Measurements from ENCODE around the gene SLC16A2. TPM values are rescaled to one million over a fixed set of nuclear protein-coding genes. Genes with fewer than 3 reads are reported as not detected.

SLC16A2 gene
- total and polyA plus RNA-seq, 10 of the 15 experiments (the other 5 are each of a cell fraction or from before 2014, with no cell fraction given) = 0.08 to 0.13 TPM; not detected in 8

DNA sequence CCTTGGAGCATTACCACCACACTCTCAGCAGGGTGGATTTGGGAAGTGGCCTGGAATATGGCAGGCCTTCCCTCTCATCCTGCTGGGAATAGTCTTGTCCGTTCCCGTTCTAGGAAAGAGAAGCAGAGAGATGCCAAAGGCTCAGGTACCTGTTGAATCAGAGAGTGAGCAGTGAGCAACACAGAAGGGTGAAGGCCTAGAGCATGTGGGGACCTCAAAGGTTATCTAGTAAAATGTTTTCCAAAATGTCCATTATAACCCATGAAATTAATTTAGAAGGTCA, 30.8 kb downstream of the SLC16A2 start (continued):
- TF ChIP-seq, protein P1, sequence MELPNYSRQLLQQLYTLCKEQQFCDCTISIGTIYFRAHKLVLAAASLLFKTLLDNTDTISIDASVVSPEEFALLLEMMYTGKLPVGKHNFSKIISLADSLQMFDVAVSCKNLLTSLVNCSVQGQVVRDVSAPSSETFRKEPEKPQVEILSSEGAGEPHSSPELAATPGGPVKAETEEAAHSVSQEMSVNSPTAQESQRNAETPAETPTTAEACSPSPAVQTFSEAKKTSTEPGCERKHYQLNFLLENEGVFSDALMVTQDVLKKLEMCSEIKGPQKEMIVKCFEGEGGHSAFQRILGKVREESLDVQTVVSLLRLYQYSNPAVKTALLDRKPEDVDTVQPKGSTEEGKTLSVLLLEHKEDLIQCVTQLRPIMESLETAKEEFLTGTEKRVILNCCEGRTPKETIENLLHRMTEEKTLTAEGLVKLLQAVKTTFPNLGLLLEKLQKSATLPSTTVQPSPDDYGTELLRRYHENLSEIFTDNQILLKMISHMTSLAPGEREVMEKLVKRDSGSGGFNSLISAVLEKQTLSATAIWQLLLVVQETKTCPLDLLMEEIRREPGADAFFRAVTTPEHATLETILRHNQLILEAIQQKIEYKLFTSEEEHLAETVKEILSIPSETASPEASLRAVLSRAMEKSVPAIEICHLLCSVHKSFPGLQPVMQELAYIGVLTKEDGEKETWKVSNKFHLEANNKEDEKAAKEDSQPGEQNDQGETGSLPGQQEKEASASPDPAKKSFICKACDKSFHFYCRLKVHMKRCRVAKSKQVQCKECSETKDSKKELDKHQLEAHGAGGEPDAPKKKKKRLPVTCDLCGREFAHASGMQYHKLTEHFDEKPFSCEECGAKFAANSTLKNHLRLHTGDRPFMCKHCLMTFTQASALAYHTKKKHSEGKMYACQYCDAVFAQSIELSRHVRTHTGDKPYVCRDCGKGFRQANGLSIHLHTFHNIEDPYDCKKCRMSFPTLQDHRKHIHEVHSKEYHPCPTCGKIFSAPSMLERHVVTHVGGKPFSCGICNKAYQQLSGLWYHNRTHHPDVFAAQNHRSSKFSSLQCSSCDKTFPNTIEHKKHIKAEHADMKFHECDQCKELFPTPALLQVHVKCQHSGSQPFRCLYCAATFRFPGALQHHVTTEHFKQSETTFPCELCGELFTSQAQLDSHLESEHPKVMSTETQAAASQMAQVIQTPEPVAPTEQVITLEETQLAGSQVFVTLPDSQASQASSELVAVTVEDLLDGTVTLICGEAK (IDR thresholded peaks at IDR 0.05; ENCODE audit: borderline replicate concordance) = no peak
- no peak for TF ChIP-seq GATAD2B (conservative IDR thresholded peaks at IDR 0.05; ENCODE audit: low read depth)
- no peak for TF ChIP-seq MEF2A (IDR thresholded peaks at IDR 0.05; ENCODE audit: insufficient read depth, low read depth, low read length)
- no peak for TF ChIP-seq TAF1 (IDR thresholded peaks at IDR 0.05; ENCODE audit: borderline replicate concordance, low read depth, low read length)
- TF ChIP-seq CHD1 (IDR thresholded peaks at IDR 0.05; ENCODE audit: low read depth, low read length) = no peak
- no peak for TF ChIP-seq SMAD1 (IDR thresholded peaks at IDR 0.05; ENCODE audit: low read depth, partially characterized antibody)

DNA sequence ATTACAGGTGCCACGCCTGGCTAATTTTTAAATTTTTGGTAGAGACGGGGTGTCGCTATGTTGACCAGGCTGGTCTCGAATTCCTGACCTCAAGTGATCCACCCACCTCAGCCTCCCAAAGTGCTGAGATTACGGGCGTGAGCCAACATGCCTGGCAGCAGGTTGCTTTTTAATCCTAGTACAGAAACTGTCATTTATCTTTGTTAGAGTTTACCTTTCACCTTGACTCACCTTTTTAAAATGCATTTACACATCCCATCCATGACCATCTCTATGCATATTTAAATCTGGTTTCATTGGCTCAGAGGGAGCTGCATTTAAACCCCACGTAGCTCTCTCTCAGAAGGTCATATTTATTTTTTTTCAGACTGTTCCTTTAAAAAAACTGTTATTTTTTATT, 31.9 kb downstream of the SLC16A2 start:
- ChIA-PET RAD21 (ENCODE audit: unreplicated experiment) (no interaction called here), SMC1A (ENCODE audit: uncharacterized antibody, unreplicated experiment) (no interaction called here), POLR2A (no interaction called here), CTCF (no interaction called here)
- H3K9me3 ChIP-seq (replicated peaks; ENCODE audit: control insufficient read depth, insufficient read depth, low read length) = no peaks in the 10 kb centered on the region
- no peak overlapping the region for H2AFZ ChIP-seq (ENCODE audit: control insufficient read depth, low read depth, low read length)
- no peak overlapping the region for H3K4me2 ChIP-seq (ENCODE audit: control insufficient read depth, insufficient read depth)
- H3K27ac ChIP-seq (ENCODE audit: control insufficient read depth, insufficient read depth) = no peak overlapping the region
- no peaks in the 10 kb centered on the region for H4K20me1 ChIP-seq (ENCODE audit: control insufficient read depth, insufficient read depth)
- BruUV-seq (replicated peaks) = no TSS peak
- in situ Hi-C loops (cut with MboI) (no loop called here), intact Hi-C loops (cut with micrococcal nuclease; ENCODE audit: unreplicated experiment) (no loop called here)
- H3K27me3 ChIP-seq (replicated peaks in 1 of 2; ENCODE audit: control insufficient read depth in 2 of 2, insufficient read depth in 2 of 2, low read length in 1 of 2) = no peaks in the 10 kb centered on the region; a peak in 1 of 4 replicates
- FAIRE-seq (no peak), DNase-seq (ENCODE audit: low read depth, low spot score) (no peak), ATAC-seq (no peak)
- H3K4me1 ChIP-seq (ENCODE audit: control insufficient read depth, insufficient read depth, low read length) = no peaks in the 10 kb centered on the region
- H3K36me3 ChIP-seq (ENCODE audit: control insufficient read depth in 2 of 2, insufficient read depth in 2 of 2, low read length in 1 of 2) = no peaks in the 10 kb centered on the region
- 35% methylated on average over 7 of the region's 7 CpGs for WGBS (ENCODE audit: insufficient coverage, insufficient replicate concordance, low lambda C conversion rate, missing lambda C conversion rate)
- H3K79me2 ChIP-seq (ENCODE audit: control insufficient read depth, insufficient read depth, low read length) = no peaks in the 10 kb centered on the region
- no peak overlapping the region for H3K9ac ChIP-seq (ENCODE audit: control insufficient read depth, insufficient read depth, low read length)
- no peak overlapping the region for H3K4me3 ChIP-seq
- TF ChIP-seq, protein P2, sequence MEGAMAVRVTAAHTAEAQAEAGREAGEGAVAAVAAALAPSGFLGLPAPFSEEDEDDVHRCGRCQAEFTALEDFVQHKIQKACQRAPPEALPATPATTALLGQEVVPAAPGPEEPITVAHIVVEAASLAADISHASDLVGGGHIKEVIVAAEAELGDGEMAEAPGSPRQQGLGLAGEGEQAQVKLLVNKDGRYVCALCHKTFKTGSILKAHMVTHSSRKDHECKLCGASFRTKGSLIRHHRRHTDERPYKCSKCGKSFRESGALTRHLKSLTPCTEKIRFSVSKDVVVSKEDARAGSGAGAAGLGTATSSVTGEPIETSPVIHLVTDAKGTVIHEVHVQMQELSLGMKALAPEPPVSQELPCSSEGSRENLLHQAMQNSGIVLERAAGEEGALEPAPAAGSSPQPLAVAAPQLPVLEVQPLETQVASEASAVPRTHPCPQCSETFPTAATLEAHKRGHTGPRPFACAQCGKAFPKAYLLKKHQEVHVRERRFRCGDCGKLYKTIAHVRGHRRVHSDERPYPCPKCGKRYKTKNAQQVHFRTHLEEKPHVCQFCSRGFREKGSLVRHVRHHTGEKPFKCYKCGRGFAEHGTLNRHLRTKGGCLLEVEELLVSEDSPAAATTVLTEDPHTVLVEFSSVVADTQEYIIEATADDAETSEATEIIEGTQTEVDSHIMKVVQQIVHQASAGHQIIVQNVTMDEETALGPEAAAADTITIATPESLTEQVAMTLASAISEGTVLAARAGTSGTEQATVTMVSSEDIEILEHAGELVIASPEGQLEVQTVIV (IDR thresholded peaks at IDR 0.05; ENCODE audit: borderline replicate concordance, partially characterized antibody) = no peak
- no peak for TF ChIP-seq MEF2A (IDR thresholded peaks at IDR 0.05; ENCODE audit: insufficient read depth, low read depth, low read length)
- TF ChIP-seq, protein P3, sequence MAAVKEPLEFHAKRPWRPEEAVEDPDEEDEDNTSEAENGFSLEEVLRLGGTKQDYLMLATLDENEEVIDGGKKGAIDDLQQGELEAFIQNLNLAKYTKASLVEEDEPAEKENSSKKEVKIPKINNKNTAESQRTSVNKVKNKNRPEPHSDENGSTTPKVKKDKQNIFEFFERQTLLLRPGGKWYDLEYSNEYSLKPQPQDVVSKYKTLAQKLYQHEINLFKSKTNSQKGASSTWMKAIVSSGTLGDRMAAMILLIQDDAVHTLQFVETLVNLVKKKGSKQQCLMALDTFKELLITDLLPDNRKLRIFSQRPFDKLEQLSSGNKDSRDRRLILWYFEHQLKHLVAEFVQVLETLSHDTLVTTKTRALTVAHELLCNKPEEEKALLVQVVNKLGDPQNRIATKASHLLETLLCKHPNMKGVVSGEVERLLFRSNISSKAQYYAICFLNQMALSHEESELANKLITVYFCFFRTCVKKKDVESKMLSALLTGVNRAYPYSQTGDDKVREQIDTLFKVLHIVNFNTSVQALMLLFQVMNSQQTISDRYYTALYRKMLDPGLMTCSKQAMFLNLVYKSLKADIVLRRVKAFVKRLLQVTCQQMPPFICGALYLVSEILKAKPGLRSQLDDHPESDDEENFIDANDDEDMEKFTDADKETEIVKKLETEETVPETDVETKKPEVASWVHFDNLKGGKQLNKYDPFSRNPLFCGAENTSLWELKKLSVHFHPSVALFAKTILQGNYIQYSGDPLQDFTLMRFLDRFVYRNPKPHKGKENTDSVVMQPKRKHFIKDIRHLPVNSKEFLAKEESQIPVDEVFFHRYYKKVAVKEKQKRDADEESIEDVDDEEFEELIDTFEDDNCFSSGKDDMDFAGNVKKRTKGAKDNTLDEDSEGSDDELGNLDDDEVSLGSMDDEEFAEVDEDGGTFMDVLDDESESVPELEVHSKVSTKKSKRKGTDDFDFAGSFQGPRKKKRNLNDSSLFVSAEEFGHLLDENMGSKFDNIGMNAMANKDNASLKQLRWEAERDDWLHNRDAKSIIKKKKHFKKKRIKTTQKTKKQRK (IDR thresholded peaks at IDR 0.05; ENCODE audit: low read depth, low read length) = no peak
- no peak for TF ChIP-seq MEF2B (IDR thresholded peaks at IDR 0.05; ENCODE audit: partially characterized antibody, poor library complexity, severe bottlenecking)
- TF ChIP-seq DPF2 (IDR thresholded peaks at IDR 0.05) = no peak
- TF ChIP-seq, protein P4, sequence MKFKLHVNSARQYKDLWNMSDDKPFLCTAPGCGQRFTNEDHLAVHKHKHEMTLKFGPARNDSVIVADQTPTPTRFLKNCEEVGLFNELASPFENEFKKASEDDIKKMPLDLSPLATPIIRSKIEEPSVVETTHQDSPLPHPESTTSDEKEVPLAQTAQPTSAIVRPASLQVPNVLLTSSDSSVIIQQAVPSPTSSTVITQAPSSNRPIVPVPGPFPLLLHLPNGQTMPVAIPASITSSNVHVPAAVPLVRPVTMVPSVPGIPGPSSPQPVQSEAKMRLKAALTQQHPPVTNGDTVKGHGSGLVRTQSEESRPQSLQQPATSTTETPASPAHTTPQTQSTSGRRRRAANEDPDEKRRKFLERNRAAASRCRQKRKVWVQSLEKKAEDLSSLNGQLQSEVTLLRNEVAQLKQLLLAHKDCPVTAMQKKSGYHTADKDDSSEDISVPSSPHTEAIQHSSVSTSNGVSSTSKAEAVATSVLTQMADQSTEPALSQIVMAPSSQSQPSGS (IDR thresholded peaks at IDR 0.05; ENCODE audit: low read length) = no peak
- no peak for TF ChIP-seq ZNF384 (IDR thresholded peaks at IDR 0.05; ENCODE audit: borderline replicate concordance, low read depth, low read length)
